ENCODE measurements around the gene OR10AD1.
A peak's percentile ranks its signal among the peaks of the same experiment; 100 is the strongest.

- TF ChIP-seq CTCF (IDR thresholded peaks at IDR 0.05; ENCODE audit: low read length) (peak; percentile 46), EZH2 (IDR thresholded peaks at IDR 0.05; ENCODE audit: borderline replicate concordance, low read length) (no peak)
These were observed 45.8 kb downstream of the OR10AD1 start, which contains the start of gene ASB8 for GRCh38 chr12:48157018-48157888.

Measured in OCI-LY1 (cell line).